ENCODE measurements around the gene ST3GAL3. TPM values are rescaled to one million over a fixed set of nuclear protein-coding genes. Genes with fewer than 3 reads are reported as not detected.

The ST3GAL3 gene
- total RNA-seq, 2 donors from 2014 or later, result 13.8 to 35.0 TPM

GRCh38 chr1:43699281-43699680, 8.1 kb upstream of the ST3GAL3 start:
- TF ChIP-seq CTCF (IDR thresholded peaks at IDR 0.05) (no peak), POLR2AphosphoS5 (IDR thresholded peaks at IDR 0.05) (no peak), POLR2A (IDR thresholded peaks at IDR 0.05) (no peak)

GRCh38 chr1:43703836-43704235, 3.5 kb upstream of the ST3GAL3 start:
- H3K36me3 ChIP-seq, result peaks cover 3 to 11% of the 10 kb centered on the region in 2 donors
- DNase-seq (ENCODE audit: low spot score), result no peak
- no peak for TF ChIP-seq POLR2A (IDR thresholded peaks at IDR 0.05)
- no peak for TF ChIP-seq CTCF (IDR thresholded peaks at IDR 0.05)
- TF ChIP-seq POLR2AphosphoS5 (IDR thresholded peaks at IDR 0.05), result no peak
- H3K4me3 ChIP-seq, result no peak overlapping the region
- no peaks in the 10 kb centered on the region for H3K27me3 ChIP-seq (replicated peaks; ENCODE audit: insufficient read depth)
- intact Hi-C loops (cut with DNase I), result loop anchor here (5.0 kb wide), 1 partner anchor 52 kb away; the partner anchor contains the start of gene KDM4A
- no peaks in the 10 kb centered on the region for H3K9me3 ChIP-seq
- no peak overlapping the region for H3K27ac ChIP-seq
- H3K4me1 ChIP-seq (replicated peaks), result peaks cover 2% of the 10 kb centered on the region

More at GRCh38 chr1:43699281-43699680, 8.1 kb upstream of the ST3GAL3 start:
- intact Hi-C loops (cut with DNase I), result no loop called here
- 95% methylated on average over 5 of the region's 5 CpGs for WGBS
- H3K27me3 ChIP-seq (replicated peaks; ENCODE audit: insufficient read depth), result no peaks in the 10 kb centered on the region
- H3K27ac ChIP-seq, result no peak overlapping the region
- no peaks in the 10 kb centered on the region for H3K4me1 ChIP-seq (replicated peaks)
- DNase-seq (ENCODE audit: low spot score), result no peak
- H3K9me3 ChIP-seq, result no peaks in the 10 kb centered on the region
- peaks cover 15 to 20% of the 10 kb centered on the region in 2 donors for H3K36me3 ChIP-seq
- no peak overlapping the region for H3K4me3 ChIP-seq

GRCh38 chr1:43704838-43705237, 2.5 kb upstream of the ST3GAL3 start:
- H3K27me3 ChIP-seq (replicated peaks; ENCODE audit: insufficient read depth), result no peaks in the 10 kb centered on the region
- no peaks in the 10 kb centered on the region for H3K9me3 ChIP-seq
- TF ChIP-seq CTCF (IDR thresholded peaks at IDR 0.05), result peak in 1 of 4 experiments; percentile 35
- TF ChIP-seq POLR2AphosphoS5 (IDR thresholded peaks at IDR 0.05), result no peak
- H3K36me3 ChIP-seq, result peaks cover 3 to 6% of the 10 kb centered on the region in 2 donors
- H3K4me3 ChIP-seq, result no peak overlapping the region
- peaks cover 2% of the 10 kb centered on the region for H3K4me1 ChIP-seq (replicated peaks)
- intact Hi-C loops (cut with DNase I), result loop anchor here (5.0 kb wide), 2 partner anchors 53 to 173 kb away; partner anchors contain the start of genes KDM4A and PTPRF
- 32% methylated on average over 2 of the region's 2 CpGs for WGBS
- H3K27ac ChIP-seq, result no peak overlapping the region
- DNase-seq (ENCODE audit: low spot score), result peak; percentile 51

GRCh38 chr1:43705334-43705733, 2.0 kb upstream of the ST3GAL3 start:
- no peak for DNase-seq (ENCODE audit: low spot score)
- no peaks in the 10 kb centered on the region for H3K9me3 ChIP-seq
- intact Hi-C loops (cut with DNase I), result loop anchor here (5.0 kb wide), 1 partner anchor 173 kb away; the partner anchor contains the start of gene PTPRF
- peaks cover 3 to 6% of the 10 kb centered on the region in 2 donors for H3K36me3 ChIP-seq
- no peak overlapping the region for H3K27ac ChIP-seq
- no peaks in the 10 kb centered on the region for H3K27me3 ChIP-seq (replicated peaks; ENCODE audit: insufficient read depth)
- peaks cover 2% of the 10 kb centered on the region for H3K4me1 ChIP-seq (replicated peaks)
- WGBS, result 55% methylated on average over 4 of the region's 4 CpGs
- no peak for TF ChIP-seq POLR2AphosphoS5 (IDR thresholded peaks at IDR 0.05)
- TF ChIP-seq CTCF (IDR thresholded peaks at IDR 0.05), result no peak
- no peak for TF ChIP-seq POLR2A (IDR thresholded peaks at IDR 0.05)
- H3K4me3 ChIP-seq, result no peak overlapping the region

GRCh38 chr1:43705982-43706597, 1.2 kb upstream of the ST3GAL3 start:
- intact Hi-C loops (cut with DNase I), result loop anchor here (5.0 kb wide), 1 partner anchor 174 kb away; the partner anchor contains the start of gene PTPRF
- 65% methylated on average over 5 of the region's 5 CpGs for WGBS
- Histone ChIP-seq H3K4me3 (no peak overlapping the region), H3K27ac (no peak overlapping the region), H3K4me1 (replicated peaks) (peaks cover 2% of the 10 kb centered on the region), H3K27me3 (replicated peaks; ENCODE audit: insufficient read depth) (no peaks in the 10 kb centered on the region), H3K9me3 (no peaks in the 10 kb centered on the region), H3K36me3 (peaks cover 3 to 6% of the 10 kb centered on the region in 2 donors)
- no peak for TF ChIP-seq CTCF (IDR thresholded peaks at IDR 0.05)
- no peak for DNase-seq (ENCODE audit: low spot score)

Measured in prostate gland (tissue), 2 donors.